GM12878 (cell line): ENCODE results near the gene NGB. TPM values are rescaled to one million over a fixed set of nuclear protein-coding genes. Genes with fewer than 3 reads are reported as not detected.

ENCODE experiments used
- CHD4 ChIP-seq: fragments of 200-600 bp; sonication (generic); IDR thresholded peaks from 2 replicates; pipeline ENCODE4 v1.6.1; 2016; ENCODE audit warnings: mild to moderate bottlenecking
- DPF2 ChIP-seq: fragments of 450-650 bp; IDR thresholded peaks from 2 replicates; pipeline ENCODE4 v1.6.1; 2017; ENCODE audit warnings: mild to moderate bottlenecking
- E2F8 ChIP-seq: fragments of 450-650 bp; IDR thresholded peaks from 2 replicates; pipeline ENCODE4 v1.6.1; 2018; ENCODE audit warnings: mild to moderate bottlenecking, low read depth, moderate library complexity; ENCODE audit not compliant: partially characterized antibody
- EGR1 ChIP-seq, 2 experiments: IDR thresholded peaks; 1 replicate in 1 of 2; 2 replicates in 1 of 2; pipeline ENCODE4 v1.6.1; 2011 to 2012; ENCODE audit warnings: low read depth in 2 of 2, low read length in 2 of 2, borderline replicate concordance in 1 of 2, mild to moderate bottlenecking in 1 of 2, moderate library complexity in 1 of 2
- ETV6 ChIP-seq, 2 experiments: fragments of 450-650 bp in 1 of 2; IDR thresholded peaks in 1 of 2; conservative IDR thresholded peaks in 1 of 2; 2 replicates each; pipeline ENCODE4 v1.6.1; 2014; ENCODE audit warnings: antibody characterized with exemption in 1 of 2, borderline replicate concordance in 1 of 2, low read depth in 1 of 2, mild to moderate bottlenecking in 1 of 2, moderate library complexity in 1 of 2
- RAD51 ChIP-seq: fragments of 450-650 bp; IDR thresholded peaks from 2 replicates; pipeline ENCODE4 v1.6.1; 2016; ENCODE audit warnings: moderate library complexity, mild to moderate bottlenecking, inconsistent platforms
- REST ChIP-seq: IDR thresholded peaks from 2 replicates; pipeline ENCODE4 v1.6.1; 2012; ENCODE audit warnings: mild to moderate bottlenecking, low read depth, low read length
- STAT3 ChIP-seq: IDR thresholded peaks from 2 replicates; pipeline ENCODE4 v1.6.1; 2011; ENCODE audit warnings: low read depth, low read length, improper control_type of control experiment
- TARDBP ChIP-seq: IDR thresholded peaks from 2 replicates; pipeline ENCODE4 v1.6.1; 2016; ENCODE audit warnings: borderline replicate concordance
- polyA plus RNA-seq, 11 experiments: library from polyadenylated mRNA; depleted of rRNA in 4 of 11; unstranded in 6 of 11; stranded (reverse) in 5 of 11; fragments of >200 nt; fragmentation: Nextera tagmentation in 4 of 11; fragmentation: Illumina TruSeq in 1 of 11; extraction: Ambion mirVana in 4 of 11; extraction: Trizol in 1 of 11; gene quantifications; 1 replicate in 1 of 11; 2 replicates in 10 of 11; pipeline versions ENCODE4 v1.2.1 to v1.2.3, GENCODE V29; 2011 to 2016; ENCODE audit warnings: inconsistent platforms in 2 of 11, missing spikeins in 2 of 11, low read depth in 1 of 11
- total RNA-seq, 4 experiments: library from RNA; depleted of rRNA in 3 of 4; stranded (reverse); fragments of >200 nt in 3 of 4; fragmentation: Illumina TruSeq in 1 of 4; extraction: Trizol in 1 of 4; gene quantifications; 2 replicates each; pipeline versions ENCODE4 v1.2.1 to v1.2.3, GENCODE V29; 2013 to 2021
- TF ChIP-seq, protein P1 (sequence below): IDR thresholded peaks from 2 replicates; pipeline ENCODE4 v1.6.1; 2012; ENCODE audit warnings: low read depth, low read length, improper control_type of control experiment
- TF ChIP-seq, protein P2 (sequence below): fragments of 450-650 bp; formaldehyde crosslinking; IDR thresholded peaks from 2 replicates; pipeline ENCODE4 v1.5.0; 2022; ENCODE audit warnings: mild to moderate bottlenecking, missing genetic modification characterization
- TF ChIP-seq, protein P3 (sequence below): IDR thresholded peaks from 2 replicates; pipeline ENCODE4 v1.6.1; 2012; ENCODE audit warnings: improper control_type of control experiment, low read depth, low read length; ENCODE audit not compliant: insufficient replicate concordance

NGB gene
- total and polyA plus RNA-seq, 10 of the 15 experiments (the other 5 are each of a cell fraction or from before 2014, with no cell fraction given), result 0.19 TPM; not detected in 9

DNA sequence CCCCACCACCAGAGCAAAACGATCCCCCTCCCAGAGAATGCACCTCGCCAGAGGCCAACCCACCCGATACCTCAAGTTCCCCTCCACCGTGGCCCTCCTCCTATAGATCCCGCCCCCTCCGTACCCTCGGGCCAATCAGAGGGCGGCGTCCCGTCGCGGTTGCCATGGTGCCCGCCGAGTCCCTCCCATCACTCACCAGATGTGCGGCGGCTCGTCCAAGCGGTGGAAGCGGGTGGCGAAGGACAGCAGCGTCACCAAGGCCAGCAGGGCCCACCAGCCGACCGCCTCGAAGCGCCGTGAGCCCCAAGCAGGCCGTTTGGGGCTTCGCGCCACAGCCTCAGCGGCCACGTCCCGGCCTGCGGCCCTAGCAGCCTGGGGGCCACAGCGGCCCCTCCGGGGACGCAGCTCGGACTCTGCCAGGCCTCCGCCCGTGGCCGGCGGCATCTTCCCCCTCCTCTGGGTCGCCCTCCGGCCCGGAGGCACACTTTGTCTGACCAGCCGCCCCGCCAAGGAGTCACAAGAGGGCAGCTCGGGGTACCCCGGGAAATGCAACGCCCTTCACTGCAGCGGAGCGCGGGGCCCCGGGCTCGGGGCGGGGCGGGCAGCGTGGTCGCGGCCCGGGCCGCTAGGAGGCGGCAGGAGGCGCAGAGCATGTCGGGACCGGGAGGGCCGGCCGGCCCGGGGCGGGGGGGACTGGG is 49.4 kb upstream of the NGB start, which contains the start of gene POMT2 (continued):
- TF ChIP-seq REST (no peak), CHD4 (no peak), TARDBP (no peak), DPF2 (peak; percentile 71), STAT3 (no peak), RAD51 (no peak), E2F8 (no peak), EGR1 (IDR thresholded peaks at IDR 0.05; ENCODE audit: borderline replicate concordance in 1 of 2, low read depth in 2 of 2, low read length in 2 of 2) (no peak), ETV6 (conservative IDR thresholded peaks at IDR 0.05 in 1 of 2, IDR thresholded peaks at IDR 0.05 in 1 of 2; ENCODE audit: borderline replicate concordance in 1 of 2, low read depth in 1 of 2) (no peak)
- TF ChIP-seq, protein P1, sequence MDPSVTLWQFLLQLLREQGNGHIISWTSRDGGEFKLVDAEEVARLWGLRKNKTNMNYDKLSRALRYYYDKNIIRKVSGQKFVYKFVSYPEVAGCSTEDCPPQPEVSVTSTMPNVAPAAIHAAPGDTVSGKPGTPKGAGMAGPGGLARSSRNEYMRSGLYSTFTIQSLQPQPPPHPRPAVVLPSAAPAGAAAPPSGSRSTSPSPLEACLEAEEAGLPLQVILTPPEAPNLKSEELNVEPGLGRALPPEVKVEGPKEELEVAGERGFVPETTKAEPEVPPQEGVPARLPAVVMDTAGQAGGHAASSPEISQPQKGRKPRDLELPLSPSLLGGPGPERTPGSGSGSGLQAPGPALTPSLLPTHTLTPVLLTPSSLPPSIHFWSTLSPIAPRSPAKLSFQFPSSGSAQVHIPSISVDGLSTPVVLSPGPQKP, result no peak
- TF ChIP-seq, protein P2, sequence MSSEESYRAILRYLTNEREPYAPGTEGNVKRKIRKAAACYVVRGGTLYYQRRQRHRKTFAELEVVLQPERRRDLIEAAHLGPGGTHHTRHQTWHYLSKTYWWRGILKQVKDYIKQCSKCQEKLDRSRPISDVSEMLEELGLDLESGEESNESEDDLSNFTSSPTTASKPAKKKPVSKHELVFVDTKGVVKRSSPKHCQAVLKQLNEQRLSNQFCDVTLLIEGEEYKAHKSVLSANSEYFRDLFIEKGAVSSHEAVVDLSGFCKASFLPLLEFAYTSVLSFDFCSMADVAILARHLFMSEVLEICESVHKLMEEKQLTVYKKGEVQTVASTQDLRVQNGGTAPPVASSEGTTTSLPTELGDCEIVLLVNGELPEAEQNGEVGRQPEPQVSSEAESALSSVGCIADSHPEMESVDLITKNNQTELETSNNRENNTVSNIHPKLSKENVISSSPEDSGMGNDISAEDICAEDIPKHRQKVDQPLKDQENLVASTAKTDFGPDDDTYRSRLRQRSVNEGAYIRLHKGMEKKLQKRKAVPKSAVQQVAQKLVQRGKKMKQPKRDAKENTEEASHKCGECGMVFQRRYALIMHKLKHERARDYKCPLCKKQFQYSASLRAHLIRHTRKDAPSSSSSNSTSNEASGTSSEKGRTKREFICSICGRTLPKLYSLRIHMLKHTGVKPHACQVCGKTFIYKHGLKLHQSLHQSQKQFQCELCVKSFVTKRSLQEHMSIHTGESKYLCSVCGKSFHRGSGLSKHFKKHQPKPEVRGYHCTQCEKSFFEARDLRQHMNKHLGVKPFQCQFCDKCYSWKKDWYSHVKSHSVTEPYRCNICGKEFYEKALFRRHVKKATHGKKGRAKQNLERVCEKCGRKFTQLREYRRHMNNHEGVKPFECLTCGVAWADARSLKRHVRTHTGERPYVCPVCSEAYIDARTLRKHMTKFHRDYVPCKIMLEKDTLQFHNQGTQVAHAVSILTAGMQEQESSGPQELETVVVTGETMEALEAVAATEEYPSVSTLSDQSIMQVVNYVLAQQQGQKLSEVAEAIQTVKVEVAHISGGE, result no peak
- TF ChIP-seq, protein P3, sequence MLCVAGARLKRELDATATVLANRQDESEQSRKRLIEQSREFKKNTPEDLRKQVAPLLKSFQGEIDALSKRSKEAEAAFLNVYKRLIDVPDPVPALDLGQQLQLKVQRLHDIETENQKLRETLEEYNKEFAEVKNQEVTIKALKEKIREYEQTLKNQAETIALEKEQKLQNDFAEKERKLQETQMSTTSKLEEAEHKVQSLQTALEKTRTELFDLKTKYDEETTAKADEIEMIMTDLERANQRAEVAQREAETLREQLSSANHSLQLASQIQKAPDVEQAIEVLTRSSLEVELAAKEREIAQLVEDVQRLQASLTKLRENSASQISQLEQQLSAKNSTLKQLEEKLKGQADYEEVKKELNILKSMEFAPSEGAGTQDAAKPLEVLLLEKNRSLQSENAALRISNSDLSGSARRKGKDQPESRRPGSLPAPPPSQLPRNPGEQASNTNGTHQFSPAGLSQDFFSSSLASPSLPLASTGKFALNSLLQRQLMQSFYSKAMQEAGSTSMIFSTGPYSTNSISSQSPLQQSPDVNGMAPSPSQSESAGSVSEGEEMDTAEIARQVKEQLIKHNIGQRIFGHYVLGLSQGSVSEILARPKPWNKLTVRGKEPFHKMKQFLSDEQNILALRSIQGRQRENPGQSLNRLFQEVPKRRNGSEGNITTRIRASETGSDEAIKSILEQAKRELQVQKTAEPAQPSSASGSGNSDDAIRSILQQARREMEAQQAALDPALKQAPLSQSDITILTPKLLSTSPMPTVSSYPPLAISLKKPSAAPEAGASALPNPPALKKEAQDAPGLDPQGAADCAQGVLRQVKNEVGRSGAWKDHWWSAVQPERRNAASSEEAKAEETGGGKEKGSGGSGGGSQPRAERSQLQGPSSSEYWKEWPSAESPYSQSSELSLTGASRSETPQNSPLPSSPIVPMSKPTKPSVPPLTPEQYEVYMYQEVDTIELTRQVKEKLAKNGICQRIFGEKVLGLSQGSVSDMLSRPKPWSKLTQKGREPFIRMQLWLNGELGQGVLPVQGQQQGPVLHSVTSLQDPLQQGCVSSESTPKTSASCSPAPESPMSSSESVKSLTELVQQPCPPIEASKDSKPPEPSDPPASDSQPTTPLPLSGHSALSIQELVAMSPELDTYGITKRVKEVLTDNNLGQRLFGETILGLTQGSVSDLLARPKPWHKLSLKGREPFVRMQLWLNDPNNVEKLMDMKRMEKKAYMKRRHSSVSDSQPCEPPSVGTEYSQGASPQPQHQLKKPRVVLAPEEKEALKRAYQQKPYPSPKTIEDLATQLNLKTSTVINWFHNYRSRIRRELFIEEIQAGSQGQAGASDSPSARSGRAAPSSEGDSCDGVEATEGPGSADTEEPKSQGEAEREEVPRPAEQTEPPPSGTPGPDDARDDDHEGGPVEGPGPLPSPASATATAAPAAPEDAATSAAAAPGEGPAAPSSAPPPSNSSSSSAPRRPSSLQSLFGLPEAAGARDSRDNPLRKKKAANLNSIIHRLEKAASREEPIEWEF, result no peak
